ENCODE measurements around the gene SF3B4. TPM values are rescaled to one million over a fixed set of nuclear protein-coding genes. Genes with fewer than 3 reads are reported as not detected.
"Not testable (repeated sequence)": the region's sequence is repeated elsewhere in the genome, so short reads cannot be mapped to it uniquely, and the experiment has no call there.

Gene SF3B4
- total RNA-seq, 1 donor from 2014 or later, result 26.4 TPM

- H3K9ac ChIP-seq, result no peak overlapping the region
- Mint-ChIP-seq H3K27me3 (ENCODE audit: insufficient read depth, low read depth) (no peaks in the 10 kb centered on the region), H3K27ac (no peak overlapping the region), H3K36me3 (peaks cover 39% of the 10 kb centered on the region), H3K9me3 (peaks cover 10% of the 10 kb centered on the region), H3K4me1 (no peaks in the 10 kb centered on the region), H3K4me3 (no peak overlapping the region)
- H3K4me1 ChIP-seq, result no peaks in the 10 kb centered on the region
- H3K27me3 ChIP-seq, result no peaks in the 10 kb centered on the region
- peak; percentile 74 for DNase-seq (ENCODE audit: low spot score)
- H4K20me1 ChIP-seq (ENCODE audit: low read depth), result no peaks in the 10 kb centered on the region
- no peak overlapping the region for H2AFZ ChIP-seq (replicated peaks)
- no peaks in the 10 kb centered on the region for H3K79me2 ChIP-seq (ENCODE audit: low read depth)
- peaks cover 14% of the 10 kb centered on the region for H3K36me3 ChIP-seq
- no peaks in the 10 kb centered on the region for H3K9me3 ChIP-seq (ENCODE audit: low read depth)
- H3K27ac ChIP-seq, result no peak overlapping the region
- TF ChIP-seq CTCF (IDR thresholded peaks at IDR 0.05) (peak; percentile 81), EZH2 (IDR thresholded peaks at IDR 0.05) (no peak)
- no peak overlapping the region for H3K4me2 ChIP-seq
- no peak overlapping the region for H3K4me3 ChIP-seq
- H3F3A ChIP-seq (ENCODE audit: low read depth), result peaks cover 13% of the 10 kb centered on the region
These were observed 34.5 kb upstream of the SF3B4 start for GRCh38 chr1:149962039-149962647.

- not testable (repeated sequence) for H3K79me2 ChIP-seq (ENCODE audit: low read depth); H2AFZ ChIP-seq (replicated peaks); H3K9ac ChIP-seq; H3K4me3 Mint-ChIP-seq; H3K4me1 Mint-ChIP-seq; H3K27ac ChIP-seq; H3K27me3 Mint-ChIP-seq (ENCODE audit: insufficient read depth, low read depth); H3K4me2 ChIP-seq; H4K20me1 ChIP-seq (ENCODE audit: low read depth); H3F3A ChIP-seq (ENCODE audit: low read depth); H3K9me3 ChIP-seq (ENCODE audit: low read depth); H3K4me3 ChIP-seq; H3K27me3 ChIP-seq; DNase-seq (ENCODE audit: low spot score); H3K4me1 ChIP-seq; H3K27ac Mint-ChIP-seq
- peaks cover 54% of the 10 kb centered on the region for H3K36me3 Mint-ChIP-seq
- peaks cover 36% of the 10 kb centered on the region for H3K9me3 Mint-ChIP-seq
- peaks cover 14% of the 10 kb centered on the region for H3K36me3 ChIP-seq
These were observed 29.9 kb upstream of the SF3B4 start for GRCh38 chr1:149957548-149957947.

- H4K20me1 ChIP-seq (ENCODE audit: low read depth), result no peaks in the 10 kb centered on the region
- H3K79me2 ChIP-seq (ENCODE audit: low read depth), result no peaks in the 10 kb centered on the region
- H3K4me3 ChIP-seq, result no peak overlapping the region
- H3F3A ChIP-seq (ENCODE audit: low read depth), result peaks cover 3% of the 10 kb centered on the region
- no peak overlapping the region for H3K27ac Mint-ChIP-seq
- TF ChIP-seq EZH2phosphoT487 (IDR thresholded peaks at IDR 0.05) (no peak), EZH2 (IDR thresholded peaks at IDR 0.05) (no peak), CTCF (IDR thresholded peaks at IDR 0.05) (no peak)
- peaks cover 11% of the 10 kb centered on the region for H3K9me3 Mint-ChIP-seq
- no peaks in the 10 kb centered on the region for H3K9me3 ChIP-seq (ENCODE audit: low read depth)
- no peak overlapping the region for H3K4me3 Mint-ChIP-seq
- H3K27ac ChIP-seq, result no peak overlapping the region
- H3K27me3 ChIP-seq, result no peaks in the 10 kb centered on the region
- no peak overlapping the region for H3K9ac ChIP-seq
- no peak overlapping the region for H2AFZ ChIP-seq (replicated peaks)
- no peak for DNase-seq (ENCODE audit: low spot score)
- H3K27me3 Mint-ChIP-seq (ENCODE audit: insufficient read depth, low read depth), result no peaks in the 10 kb centered on the region
- H3K4me2 ChIP-seq, result no peak overlapping the region
- H3K4me1 ChIP-seq, result no peaks in the 10 kb centered on the region
- peaks cover 2% of the 10 kb centered on the region for H3K4me1 Mint-ChIP-seq
- H3K36me3 Mint-ChIP-seq, result peaks cover 37% of the 10 kb centered on the region
- no peaks in the 10 kb centered on the region for H3K36me3 ChIP-seq
These were observed 22.3 kb upstream of the SF3B4 start for GRCh38 chr1:149949911-149950310.

- no peak overlapping the region for H3K9ac ChIP-seq
- H3K9me3 ChIP-seq (ENCODE audit: low read depth), result no peaks in the 10 kb centered on the region
- peaks cover 3% of the 10 kb centered on the region for H3K27me3 Mint-ChIP-seq (ENCODE audit: insufficient read depth, low read depth)
- H3K36me3 Mint-ChIP-seq, result peaks cover 25% of the 10 kb centered on the region
- H4K20me1 ChIP-seq (ENCODE audit: low read depth), result no peaks in the 10 kb centered on the region
- peaks cover 4% of the 10 kb centered on the region for H3K4me1 ChIP-seq
- H3K79me2 ChIP-seq (ENCODE audit: low read depth), result no peaks in the 10 kb centered on the region
- H2AFZ ChIP-seq (replicated peaks), result no peak overlapping the region
- no peaks in the 10 kb centered on the region for H3K27me3 ChIP-seq
- no peak for DNase-seq (ENCODE audit: low spot score)
- no peaks in the 10 kb centered on the region for H3K9me3 Mint-ChIP-seq
- peaks cover 14% of the 10 kb centered on the region for H3F3A ChIP-seq (ENCODE audit: low read depth)
- H3K27ac Mint-ChIP-seq, result no peak overlapping the region
- no peak overlapping the region for H3K4me3 ChIP-seq
- no peak overlapping the region for H3K27ac ChIP-seq
- no peak overlapping the region for H3K4me2 ChIP-seq
- no peak overlapping the region for H3K4me3 Mint-ChIP-seq
- H3K36me3 ChIP-seq, result no peaks in the 10 kb centered on the region
- TF ChIP-seq EZH2 (IDR thresholded peaks at IDR 0.05), result no peak
- TF ChIP-seq EZH2phosphoT487 (IDR thresholded peaks at IDR 0.05), result no peak
- no peak for TF ChIP-seq CTCF (IDR thresholded peaks at IDR 0.05)
- peaks cover 10% of the 10 kb centered on the region for H3K4me1 Mint-ChIP-seq
These were observed 17.6 kb upstream of the SF3B4 start for GRCh38 chr1:149945206-149945605.
